ENCODE results near the gene SLC2A11.

Gene SLC2A11

GRCh38 chr22:23832226-23833016 lies 25.3 kb upstream of the SLC2A11 start:
- no peak for DNase-seq (ENCODE audit: low read depth)

- no peak for DNase-seq (ENCODE audit: low read depth)
Observed at GRCh38 chr22:23833017-23833751, 24.5 kb upstream of the SLC2A11 start.

- no peak for DNase-seq (ENCODE audit: low read depth)
Observed at GRCh38 chr22:23833911-23834317, 23.8 kb upstream of the SLC2A11 start.

GRCh38 chr22:23834406-23834792 lies 23.3 kb upstream of the SLC2A11 start:
- no peak for DNase-seq (ENCODE audit: low read depth)

- no peak for DNase-seq (ENCODE audit: low read depth)
Observed at GRCh38 chr22:23834793-23835483, 22.7 kb upstream of the SLC2A11 start.

- no peak for DNase-seq (ENCODE audit: low read depth)
Observed at GRCh38 chr22:23835484-23836144, 22.1 kb upstream of the SLC2A11 start.

- DNase-seq (ENCODE audit: low read depth) = no peak
Observed at GRCh38 chr22:23836281-23836680, 21.4 kb upstream of the SLC2A11 start.

- no peak for DNase-seq (ENCODE audit: low read depth)
Observed at GRCh38 chr22:23836692-23837495, 20.8 kb upstream of the SLC2A11 start.

- no peak for DNase-seq (ENCODE audit: low read depth)
Observed at GRCh38 chr22:23837496-23837859, 20.2 kb upstream of the SLC2A11 start.

GRCh38 chr22:23837911-23838680 lies 19.6 kb upstream of the SLC2A11 start:
- no peak for DNase-seq (ENCODE audit: low read depth)

- DNase-seq (ENCODE audit: low read depth) = peak; percentile 99
Observed at GRCh38 chr22:23838681-23839468, 18.8 kb upstream of the SLC2A11 start, which contains the start of gene DERL3. Gene DERL3, minus strand, starts transcription at chr22:23839006. Its CDS starts 19 bp downstream, at chr22:23838987.

- DNase-seq (ENCODE audit: low read depth) = no peak
Observed at GRCh38 chr22:23840026-23840425, 17.6 kb upstream of the SLC2A11 start.

- no peak for DNase-seq (ENCODE audit: low read depth)
Observed at GRCh38 chr22:23841292-23841691, 16.4 kb upstream of the SLC2A11 start.

GRCh38 chr22:23841736-23842445 lies 15.8 kb upstream of the SLC2A11 start:
- DNase-seq (ENCODE audit: low read depth) = no peak

GRCh38 chr22:23842599-23842998 lies 15.1 kb upstream of the SLC2A11 start:
- no peak for DNase-seq (ENCODE audit: low read depth)

- DNase-seq (ENCODE audit: low read depth) = no peak
Observed at GRCh38 chr22:23844739-23845202, 12.9 kb upstream of the SLC2A11 start.

GRCh38 chr22:23845265-23846080 lies 12.2 kb upstream of the SLC2A11 start:
- no peak for DNase-seq (ENCODE audit: low read depth)

GRCh38 chr22:23846081-23846469 lies 11.6 kb upstream of the SLC2A11 start:
- no peak for DNase-seq (ENCODE audit: low read depth)
